ENCODE results near the gene CNTFR. TPM values are rescaled to one million over a fixed set of nuclear protein-coding genes. Genes with fewer than 3 reads are reported as not detected.
A peak's percentile ranks its signal among the peaks of the same experiment; 100 is the strongest.

CNTFR gene
- total and polyA plus RNA-seq, 10 of the 15 experiments (the other 5 are each of a cell fraction or from before 2014, with no cell fraction given) = not detected

DNA sequence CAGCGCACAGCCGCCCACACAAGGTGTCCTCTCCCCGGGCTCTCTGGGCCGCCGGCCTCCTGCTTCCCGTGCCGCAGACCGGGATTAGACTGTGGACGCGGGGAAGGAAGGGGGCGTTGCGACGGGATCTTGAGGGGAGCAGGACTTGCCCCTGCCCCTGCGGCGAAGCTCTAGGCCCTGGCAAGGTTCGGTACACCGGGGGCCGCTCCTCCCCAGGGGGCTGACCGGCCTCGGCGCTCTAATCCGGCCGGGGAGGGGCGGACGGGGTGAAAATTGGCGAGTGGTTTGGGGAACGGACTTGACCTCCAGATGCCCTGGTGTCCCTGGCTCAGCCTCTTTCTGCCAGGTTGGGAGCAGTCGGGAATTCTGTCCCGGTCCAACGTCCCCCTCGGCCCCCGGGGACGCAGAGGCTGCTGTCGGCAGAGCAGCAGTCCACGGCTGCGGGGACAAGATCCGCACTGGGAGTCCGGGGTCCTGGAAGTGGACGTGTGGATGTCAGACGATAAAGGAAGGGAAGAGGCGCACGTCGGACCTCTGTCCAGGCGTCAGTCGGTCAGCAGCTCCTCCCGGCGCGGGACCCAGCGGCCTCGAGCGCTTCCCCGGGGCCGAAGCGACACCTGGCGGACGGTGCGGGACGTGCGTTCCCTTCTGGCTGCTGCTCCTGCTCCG, 1.9 kb upstream of the CNTFR start:
- DNase-seq (ENCODE audit: low read depth, low spot score) (no peak), ATAC-seq (peak; percentile 97), FAIRE-seq (peak; percentile 94)
- ChIA-PET CTCF (interaction anchor here (0.8 to 3.1 kb wide), 15 partner anchors 10 to 202 kb away, joined by 3 to 32 read pairs (median 3); partner anchors contain the start of gene RPP25L), SMC1A (ENCODE audit: uncharacterized antibody, unreplicated experiment) (interaction anchor here (1.0 to 1.3 kb wide), 5 partner anchors 16 to 261 kb away, joined by 3 to 4 read pairs (median 3); no protein-coding TSS in a partner anchor), RAD21 (ENCODE audit: unreplicated experiment) (interaction anchor here (1.4 kb wide), 1 partner anchor 188 kb away, joined by 7 read pairs; no protein-coding TSS in a partner anchor), POLR2A (interaction anchor here (1.2 kb wide), 1 partner anchor 44 kb away, joined by 3 read pairs; no protein-coding TSS in a partner anchor)
- no peak overlapping the region for H3K4me3 ChIP-seq
- no TSS peak for BruUV-seq (replicated peaks)
- H3K27ac ChIP-seq (ENCODE audit: control insufficient read depth, insufficient read depth) = no peak overlapping the region
- H3K9me3 ChIP-seq (replicated peaks; ENCODE audit: control insufficient read depth, insufficient read depth, low read length) = no peaks in the 10 kb centered on the region
- TF ChIP-seq SUZ12 (IDR thresholded peaks at IDR 0.05; ENCODE audit: unreplicated experiment) = peak; percentile 79
- TF ChIP-seq YY1 (IDR thresholded peaks at IDR 0.05; ENCODE audit: low read depth, low read length) = peak; percentile 54; the same call in 1 of the 2 replicates
- 0 out of 2 replicates have a peak, but pooled peaks have one; percentile 15 for TF ChIP-seq BACH1 (IDR thresholded peaks at IDR 0.05; ENCODE audit: borderline replicate concordance)
- TF ChIP-seq JUNB (IDR thresholded peaks at IDR 0.05) = no peak
- TF ChIP-seq, protein P1, sequence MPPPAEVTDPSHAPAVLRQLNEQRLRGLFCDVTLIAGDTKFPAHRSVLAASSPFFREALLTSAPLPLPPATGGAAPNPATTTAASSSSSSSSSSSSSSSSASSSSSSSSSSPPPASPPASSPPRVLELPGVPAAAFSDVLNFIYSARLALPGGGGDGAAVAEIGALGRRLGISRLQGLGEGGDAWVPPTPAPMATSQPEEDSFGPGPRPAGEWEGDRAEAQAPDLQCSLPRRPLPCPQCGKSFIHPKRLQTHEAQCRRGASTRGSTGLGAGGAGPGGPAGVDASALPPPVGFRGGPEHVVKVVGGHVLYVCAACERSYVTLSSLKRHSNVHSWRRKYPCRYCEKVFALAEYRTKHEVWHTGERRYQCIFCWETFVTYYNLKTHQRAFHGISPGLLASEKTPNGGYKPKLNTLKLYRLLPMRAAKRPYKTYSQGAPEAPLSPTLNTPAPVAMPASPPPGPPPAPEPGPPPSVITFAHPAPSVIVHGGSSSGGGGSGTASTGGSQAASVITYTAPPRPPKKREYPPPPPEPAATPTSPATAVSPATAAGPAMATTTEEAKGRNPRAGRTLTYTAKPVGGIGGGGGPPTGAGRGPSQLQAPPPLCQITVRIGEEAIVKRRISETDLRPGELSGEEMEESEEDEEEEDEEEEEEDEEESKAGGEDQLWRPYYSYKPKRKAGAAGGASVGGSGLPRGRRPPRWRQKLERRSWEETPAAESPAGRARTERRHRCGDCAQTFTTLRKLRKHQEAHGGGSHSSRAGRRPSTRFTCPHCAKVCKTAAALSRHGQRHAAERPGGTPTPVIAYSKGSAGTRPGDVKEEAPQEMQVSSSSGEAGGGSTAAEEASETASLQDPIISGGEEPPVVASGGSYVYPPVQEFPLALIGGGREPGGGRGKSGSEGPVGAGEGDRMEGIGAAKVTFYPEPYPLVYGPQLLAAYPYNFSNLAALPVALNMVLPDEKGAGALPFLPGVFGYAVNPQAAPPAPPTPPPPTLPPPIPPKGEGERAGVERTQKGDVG (CRISPR knock-in tag; IDR thresholded peaks at IDR 0.05) = no peak
- peak; percentile 86 for TF ChIP-seq SMC3 (IDR thresholded peaks at IDR 0.05; ENCODE audit: borderline replicate concordance, low read length)
- 0 out of 2 replicates have a peak, but pooled peaks have one; percentile 37 for TF ChIP-seq RB1 (IDR thresholded peaks at IDR 0.05; ENCODE audit: borderline replicate concordance)
- TF ChIP-seq RAD21 (IDR thresholded peaks at IDR 0.05; ENCODE audit: insufficient read depth, low read depth, low read length) = peak; percentile 66
- TF ChIP-seq, protein P2, sequence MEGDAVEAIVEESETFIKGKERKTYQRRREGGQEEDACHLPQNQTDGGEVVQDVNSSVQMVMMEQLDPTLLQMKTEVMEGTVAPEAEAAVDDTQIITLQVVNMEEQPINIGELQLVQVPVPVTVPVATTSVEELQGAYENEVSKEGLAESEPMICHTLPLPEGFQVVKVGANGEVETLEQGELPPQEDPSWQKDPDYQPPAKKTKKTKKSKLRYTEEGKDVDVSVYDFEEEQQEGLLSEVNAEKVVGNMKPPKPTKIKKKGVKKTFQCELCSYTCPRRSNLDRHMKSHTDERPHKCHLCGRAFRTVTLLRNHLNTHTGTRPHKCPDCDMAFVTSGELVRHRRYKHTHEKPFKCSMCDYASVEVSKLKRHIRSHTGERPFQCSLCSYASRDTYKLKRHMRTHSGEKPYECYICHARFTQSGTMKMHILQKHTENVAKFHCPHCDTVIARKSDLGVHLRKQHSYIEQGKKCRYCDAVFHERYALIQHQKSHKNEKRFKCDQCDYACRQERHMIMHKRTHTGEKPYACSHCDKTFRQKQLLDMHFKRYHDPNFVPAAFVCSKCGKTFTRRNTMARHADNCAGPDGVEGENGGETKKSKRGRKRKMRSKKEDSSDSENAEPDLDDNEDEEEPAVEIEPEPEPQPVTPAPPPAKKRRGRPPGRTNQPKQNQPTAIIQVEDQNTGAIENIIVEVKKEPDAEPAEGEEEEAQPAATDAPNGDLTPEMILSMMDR (IDR thresholded peaks at IDR 0.05 in 2 of 3, conservative IDR thresholded peaks at IDR 0.05 in 1 of 3; ENCODE audit: control insufficient read depth in 2 of 3, extremely low read depth in 1 of 3, insufficient read depth in 1 of 3, low read depth in 3 of 3, low read length in 3 of 3) = peak; percentile 75 to 94 (median 87)
- TF ChIP-seq TAF1 (IDR thresholded peaks at IDR 0.05; ENCODE audit: borderline replicate concordance, low read depth, low read length) = no peak
- peak; percentile 27; the same call in 1 of the 2 replicates for TF ChIP-seq IKZF1 (conservative IDR thresholded peaks at IDR 0.05)
- no peak overlapping the region; the same call in 1 of the 2 replicates for H3K4me2 ChIP-seq (ENCODE audit: control insufficient read depth, insufficient read depth)
- no peaks in the 10 kb centered on the region for H3K36me3 ChIP-seq (ENCODE audit: control insufficient read depth in 2 of 2, insufficient read depth in 2 of 2, low read length in 1 of 2)
- peaks cover 14% of the 10 kb centered on the region for H4K20me1 ChIP-seq (ENCODE audit: control insufficient read depth, insufficient read depth)
- H3K79me2 ChIP-seq (ENCODE audit: control insufficient read depth, insufficient read depth, low read length) = no peaks in the 10 kb centered on the region
- intact Hi-C loops (cut with micrococcal nuclease; ENCODE audit: unreplicated experiment) (loop anchor here (1.0 kb wide), 2 partner anchors 43 to 154 kb away; no protein-coding TSS in a partner anchor), in situ Hi-C loops (cut with MboI) (loop anchor here (5.0 kb wide), 1 partner anchor 51 kb away; no protein-coding TSS in a partner anchor)
- peaks cover 2% of the 10 kb centered on the region; the same call in 1 of the 2 replicates for H3K4me1 ChIP-seq (ENCODE audit: control insufficient read depth, insufficient read depth, low read length)
- WGBS (ENCODE audit: insufficient coverage, insufficient replicate concordance, low lambda C conversion rate, missing lambda C conversion rate) = 9% methylated on average over 60 of the region's 60 CpGs
- no peak overlapping the region for H2AFZ ChIP-seq (ENCODE audit: control insufficient read depth, low read depth, low read length)
- no peak overlapping the region for H3K9ac ChIP-seq (ENCODE audit: control insufficient read depth, insufficient read depth, low read length)
- H3K27me3 ChIP-seq (replicated peaks in 1 of 2; ENCODE audit: control insufficient read depth in 2 of 2, insufficient read depth in 2 of 2, low read length in 1 of 2) = peaks cover 28 to 50% of the 10 kb centered on the region in 2 experiments
